HG02938 (cell line): ENCODE data around the gene ATP6V1C2.
A peak's percentile ranks its signal among the peaks of the same experiment; 100 is the strongest.
"Not testable (repeated sequence)": the region's sequence is repeated elsewhere in the genome, so short reads cannot be mapped to it uniquely, and the experiment has no call there.

Experiments used
- ATAC-seq: cut with Tn5 transposase; IDR thresholded peaks from one replicate; pipeline ENCODE4 v1.9.1; 2021; ENCODE audit warnings: mild to moderate bottlenecking, moderate library complexity; ENCODE audit not compliant: unreplicated experiment

The ATP6V1C2 gene

DNA sequence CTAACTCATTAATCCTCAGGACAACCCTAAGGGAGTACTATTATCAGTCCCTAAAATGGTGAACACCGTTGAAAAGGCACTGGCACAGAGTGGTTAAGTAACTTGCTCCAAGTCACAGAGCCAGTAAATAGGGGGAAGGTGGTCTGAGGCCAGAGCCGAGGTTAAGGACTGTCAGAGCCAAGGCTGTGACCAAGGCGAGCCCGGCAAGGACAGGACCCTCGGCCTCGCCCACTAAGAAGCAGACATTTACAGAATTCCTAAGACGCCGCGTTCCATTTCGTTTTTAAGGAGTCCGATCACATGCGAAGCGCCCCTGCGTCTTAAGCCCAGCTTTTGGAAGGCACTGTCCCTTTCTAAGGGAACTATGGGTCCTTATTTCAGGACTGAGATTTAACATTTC lies 90.1 kb downstream of the ATP6V1C2 start:
- no peak for ATAC-seq

DNA sequence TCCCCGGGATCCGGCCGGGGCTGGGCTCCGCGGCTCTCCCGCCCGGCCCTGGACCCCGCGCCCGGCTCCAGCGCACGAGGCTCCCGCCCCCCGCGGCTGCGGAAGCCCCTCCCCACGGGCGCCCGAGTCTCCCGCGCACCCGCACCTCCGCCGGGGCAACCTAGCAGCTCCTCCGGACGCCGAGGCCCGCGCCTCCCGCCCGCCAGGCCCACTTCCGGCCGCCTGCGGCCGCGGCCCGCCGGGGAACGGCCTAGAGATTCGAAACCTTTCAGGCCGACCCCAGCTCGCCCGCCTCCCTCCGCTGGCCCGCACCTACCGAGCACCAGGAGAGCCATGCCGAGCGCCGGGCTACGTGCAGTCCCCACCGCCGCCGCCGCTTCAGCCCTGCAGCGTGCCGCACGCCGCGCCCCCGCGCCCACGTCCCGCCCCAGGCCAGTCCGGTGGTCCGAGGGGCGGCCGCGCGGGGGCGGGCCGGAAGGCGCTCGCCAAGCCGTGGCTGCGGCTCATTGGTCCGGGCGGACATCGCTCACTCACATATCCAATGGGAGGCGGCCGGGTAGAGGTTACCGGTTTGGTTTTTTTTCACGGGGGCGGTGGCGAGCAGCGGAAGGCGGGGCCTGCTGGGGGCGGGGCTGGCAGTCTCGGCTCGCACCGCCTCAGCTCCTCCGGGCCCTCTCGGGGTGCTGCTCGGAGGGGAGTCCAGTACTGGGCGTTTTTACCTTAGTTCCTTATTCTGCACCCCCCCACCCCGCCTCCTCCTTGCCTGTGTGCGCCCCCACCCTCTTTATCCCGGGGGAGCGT lies 91.1 kb downstream of the ATP6V1C2 start, which contains the start of gene PDIA6:
TSS of gene PDIA6 (minus strand) at position 424 of the 801 bp plus-strand sequence. CDS start at position 335, 89 bp downstream.
- peak; percentile 82 for ATAC-seq

DNA sequence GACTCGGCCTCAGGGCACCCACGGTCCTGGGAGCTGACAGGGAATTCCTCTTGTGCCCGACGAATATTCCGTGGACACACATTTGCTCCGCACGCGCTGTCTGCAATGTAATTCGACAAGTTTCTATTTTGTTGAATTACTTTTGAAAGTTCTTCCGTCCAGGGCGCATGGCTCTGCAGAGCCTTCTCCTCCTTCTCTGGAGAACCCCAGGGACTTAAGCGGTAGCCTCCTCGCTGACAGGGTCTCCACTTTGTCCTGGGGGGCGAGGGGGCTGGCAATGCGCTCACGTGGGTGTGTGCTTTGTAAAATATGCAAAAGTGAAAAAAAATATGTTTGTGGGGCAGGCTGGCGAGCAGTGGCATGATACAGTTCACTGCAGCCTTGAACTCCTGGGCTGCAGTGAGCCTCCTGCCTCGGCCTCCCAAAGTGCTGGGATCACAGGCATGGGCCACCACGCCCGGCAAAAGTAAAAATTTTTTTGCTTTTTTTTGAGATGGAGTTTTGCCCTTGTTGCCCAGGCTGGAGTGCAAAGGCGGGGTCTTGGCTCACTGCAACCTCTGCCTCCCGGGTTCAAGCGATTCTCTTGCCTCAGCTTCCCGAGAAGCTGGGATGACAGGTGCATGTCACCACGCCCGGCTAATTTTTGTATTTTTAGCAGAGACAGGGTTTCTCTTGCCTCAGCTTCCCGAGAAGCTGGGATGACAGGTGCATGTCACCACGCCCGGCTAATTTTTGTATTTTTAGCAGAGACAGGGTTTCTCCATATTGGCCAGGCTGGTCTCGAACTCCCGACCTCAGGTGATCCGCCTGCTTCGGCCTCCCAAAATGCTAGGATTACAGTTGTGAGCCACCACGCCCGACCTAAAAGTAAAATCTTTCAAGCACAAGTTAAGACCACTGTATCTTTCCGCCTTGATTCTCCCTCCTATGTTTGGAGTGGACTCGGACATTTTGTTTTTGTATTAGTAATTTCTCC lies 92.0 kb downstream of the ATP6V1C2 start:
- ATAC-seq: not testable (repeated sequence)

DNA sequence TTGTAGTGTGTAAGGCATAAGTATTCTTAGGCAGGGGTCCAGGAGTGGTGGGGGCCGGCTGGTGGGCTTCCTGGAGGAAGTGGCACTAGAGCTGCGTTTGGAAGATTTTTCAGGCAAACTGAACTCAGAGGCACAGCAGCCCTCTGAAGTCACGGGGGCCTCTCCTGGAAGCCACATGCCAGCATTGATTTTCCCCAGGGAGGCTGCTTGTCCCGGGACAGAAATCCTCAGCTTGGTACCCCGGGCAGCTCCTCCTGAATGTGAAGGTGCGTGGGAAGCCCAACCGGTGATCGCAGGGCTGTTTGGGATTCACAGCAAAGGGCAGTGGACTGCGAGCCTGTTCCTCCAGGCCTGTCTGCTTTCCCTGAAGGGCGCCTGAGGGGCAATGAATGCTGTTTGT lies 92.7 kb downstream of the ATP6V1C2 start:
- no peak for ATAC-seq

DNA sequence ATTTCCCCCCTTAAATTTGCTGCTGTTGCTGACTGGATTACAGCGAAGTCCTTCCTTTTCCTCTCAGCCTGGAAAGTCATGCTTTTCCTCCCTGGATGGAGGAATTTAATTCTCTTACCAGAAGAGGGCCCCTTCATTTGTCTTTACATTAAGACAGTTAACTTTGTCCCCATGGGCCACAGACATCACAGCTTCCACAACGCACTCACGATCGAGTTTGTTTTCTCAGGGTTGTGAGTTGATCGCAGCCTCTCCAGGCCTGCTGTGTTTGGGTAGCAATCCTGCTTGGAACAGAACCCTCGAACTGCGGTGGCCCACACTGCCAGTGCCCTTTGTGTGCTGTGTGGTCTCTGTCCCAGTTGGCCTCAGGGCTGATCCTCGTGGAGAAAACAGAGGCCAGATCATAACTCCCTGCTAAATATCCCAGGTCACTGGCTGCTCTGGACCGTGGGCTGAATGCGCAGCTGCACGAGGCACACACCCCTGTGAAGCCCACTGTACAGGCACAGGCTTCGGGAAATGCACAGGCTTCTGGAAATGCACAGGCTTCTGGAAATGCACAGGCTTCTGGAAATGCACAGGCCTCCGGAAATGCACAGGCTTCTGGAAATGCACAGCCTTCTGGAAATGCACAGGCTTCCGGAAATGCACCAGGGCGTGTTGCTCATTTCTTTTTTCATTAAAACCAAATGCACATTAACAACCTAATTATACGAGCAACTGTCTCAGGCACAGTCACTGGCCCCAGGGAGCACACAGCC lies 93.3 kb downstream of the ATP6V1C2 start:
- no peak for ATAC-seq

DNA sequence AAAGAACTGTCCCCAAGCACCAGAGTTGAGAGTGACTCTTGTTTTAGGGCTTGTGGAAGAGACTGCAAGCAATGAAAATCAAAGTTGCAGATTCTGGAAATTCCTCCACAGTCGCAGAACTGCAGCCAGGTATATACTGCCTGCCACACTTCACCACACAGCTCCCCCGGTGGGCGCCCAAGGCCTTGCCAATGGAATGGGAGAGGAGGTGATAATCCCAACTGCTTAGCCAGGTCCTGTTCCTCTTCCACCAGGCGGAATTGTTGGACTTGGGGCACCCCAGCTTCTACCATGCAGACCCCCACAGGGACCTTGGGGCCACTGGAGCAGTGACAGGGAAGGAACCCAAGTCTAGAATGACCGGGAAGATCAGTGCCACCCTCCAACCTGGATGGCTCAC lies 96.0 kb downstream of the ATP6V1C2 start:
- ATAC-seq: no peak

DNA sequence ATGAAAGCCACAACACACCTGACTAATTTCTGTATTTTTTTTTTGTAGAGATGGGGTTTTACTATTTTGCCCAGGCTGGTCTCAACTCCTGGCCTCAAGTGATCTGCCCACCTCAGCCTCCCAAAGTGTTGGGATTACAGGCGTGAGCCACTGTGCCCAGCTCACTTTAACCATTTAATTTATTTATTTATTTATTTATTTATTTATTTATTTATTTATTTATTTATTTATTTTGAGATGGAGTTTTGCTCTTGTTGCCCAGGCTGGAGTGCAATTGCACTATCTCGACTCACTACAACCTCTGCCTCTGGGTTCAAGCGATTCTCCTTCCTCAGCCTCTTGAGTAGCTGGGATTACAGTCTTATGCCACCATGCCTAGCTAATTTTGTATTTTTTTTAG lies 96.9 kb downstream of the ATP6V1C2 start:
- ATAC-seq: not testable (repeated sequence)

DNA sequence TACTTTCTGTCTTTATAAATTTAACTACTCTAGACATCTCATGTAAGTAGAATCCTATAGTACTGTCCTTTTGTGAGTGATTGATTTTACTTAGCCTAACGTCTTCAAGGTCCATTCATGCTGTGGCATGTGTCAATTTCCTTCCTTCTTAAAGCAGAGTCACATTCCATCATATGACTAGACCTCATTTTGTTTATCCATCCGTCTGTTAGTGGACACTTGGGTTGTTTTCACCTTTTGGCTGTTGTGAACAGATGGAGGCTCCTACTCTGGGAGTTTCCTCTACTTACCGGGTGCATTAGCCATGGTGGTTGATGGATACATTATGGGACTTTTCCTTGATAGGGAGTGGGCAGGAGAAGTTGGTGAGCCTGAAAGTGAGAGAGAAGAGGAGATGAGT lies 97.6 kb downstream of the ATP6V1C2 start:
- ATAC-seq: no peak

DNA sequence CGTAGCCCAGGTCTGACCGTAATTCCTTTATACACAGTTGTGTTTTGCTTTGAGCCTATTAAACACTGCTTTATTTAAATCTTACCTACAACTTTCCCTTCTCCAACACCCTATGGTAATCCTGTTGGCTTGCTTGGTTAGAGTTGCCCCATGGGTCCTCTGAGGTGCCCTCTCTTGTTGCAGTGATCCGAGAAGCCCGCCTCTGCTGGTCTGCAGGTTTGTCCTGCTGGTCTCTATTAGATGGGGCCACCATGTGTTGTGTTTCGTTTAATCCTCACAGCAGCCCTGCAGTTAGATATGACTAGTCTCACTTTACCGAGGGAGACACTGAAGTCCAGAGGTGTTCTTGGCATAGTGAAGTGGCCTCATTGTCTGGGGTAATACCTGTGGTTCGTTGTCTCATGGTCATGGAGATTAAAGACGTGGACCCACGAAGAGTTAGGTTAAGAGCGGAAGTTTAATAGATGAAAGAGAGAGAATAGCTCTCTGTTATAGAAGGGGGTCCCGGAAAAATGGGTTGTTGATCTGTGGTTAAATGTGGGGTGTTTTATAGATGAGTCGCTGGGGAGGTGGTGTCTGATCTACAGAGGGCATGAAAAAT lies 98.4 kb downstream of the ATP6V1C2 start:
- no peak for ATAC-seq

DNA sequence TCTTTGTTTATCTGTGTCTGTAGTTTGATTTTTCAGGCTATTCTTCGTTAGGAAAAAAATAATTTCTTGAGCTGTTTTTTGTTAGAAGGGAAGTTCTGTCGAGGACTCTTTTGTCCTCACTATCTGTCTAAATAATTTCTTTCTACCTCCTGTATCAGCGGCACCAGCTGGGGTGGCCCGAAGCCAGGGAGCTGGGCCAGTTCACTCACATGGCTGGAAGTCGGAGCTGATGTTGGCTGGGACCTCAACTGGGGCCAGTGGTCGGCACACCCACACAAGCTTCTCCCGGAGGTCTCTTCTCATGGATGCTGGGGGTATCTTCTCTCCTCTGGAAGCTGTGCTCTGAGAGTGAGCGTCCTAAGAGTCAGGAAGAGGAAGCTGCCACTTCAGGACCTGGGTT lies 99.1 kb downstream of the ATP6V1C2 start:
- ATAC-seq: no peak

DNA sequence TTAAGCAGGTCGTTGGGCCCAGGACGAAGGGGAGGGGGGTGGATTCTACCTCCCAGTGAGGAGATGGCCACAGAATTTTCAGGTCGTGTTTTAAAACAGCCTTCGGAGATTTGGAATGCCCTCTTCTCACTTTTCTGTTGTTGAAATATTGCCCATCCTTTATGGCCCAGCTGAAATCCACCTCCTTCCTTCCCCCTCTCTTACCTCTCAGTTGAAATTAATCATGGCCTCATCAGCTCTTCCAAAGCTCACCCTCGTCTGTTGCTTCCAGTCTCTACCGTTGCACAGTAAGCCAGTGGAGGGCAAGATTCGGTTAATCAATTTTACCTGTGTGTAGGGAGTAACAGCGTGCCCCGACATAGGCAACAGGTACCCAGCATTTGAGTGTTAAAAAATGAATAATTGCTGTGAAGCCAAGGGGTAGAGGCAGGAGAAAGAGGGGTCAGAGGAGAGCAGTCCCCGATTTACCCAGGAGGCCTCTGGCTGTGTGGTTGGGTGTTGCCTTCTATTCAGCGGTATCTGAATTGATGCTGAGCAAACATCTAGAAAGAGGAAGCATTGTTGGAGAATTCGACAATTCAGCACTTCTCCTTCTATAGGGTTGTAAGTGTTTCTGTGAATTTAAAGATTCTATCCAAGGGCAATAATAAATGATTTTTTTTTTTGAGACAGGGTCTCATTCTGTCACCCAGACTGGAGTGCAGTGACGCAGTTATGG lies 99.7 kb downstream of the ATP6V1C2 start:
- no peak for ATAC-seq

DNA sequence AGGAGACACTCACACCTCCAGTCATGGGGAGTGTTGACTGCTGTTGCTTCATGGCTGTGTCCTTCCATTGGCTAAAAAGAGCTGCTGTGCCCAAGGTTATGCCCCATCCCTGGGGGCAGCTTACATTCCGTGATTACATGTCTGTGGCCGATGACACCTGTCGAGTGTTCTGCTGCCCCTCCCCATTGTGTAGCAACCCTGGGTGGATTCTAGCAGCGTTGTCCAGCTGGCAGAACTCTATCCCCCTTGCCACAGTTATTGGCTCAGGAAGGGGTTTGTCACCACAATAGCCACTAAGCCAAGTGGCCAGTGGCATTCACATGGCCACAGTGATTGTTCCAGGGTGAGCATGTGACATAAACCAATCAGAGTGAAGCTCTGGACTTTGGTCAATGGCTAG lies 102.8 kb downstream of the ATP6V1C2 start:
- ATAC-seq: no peak

DNA sequence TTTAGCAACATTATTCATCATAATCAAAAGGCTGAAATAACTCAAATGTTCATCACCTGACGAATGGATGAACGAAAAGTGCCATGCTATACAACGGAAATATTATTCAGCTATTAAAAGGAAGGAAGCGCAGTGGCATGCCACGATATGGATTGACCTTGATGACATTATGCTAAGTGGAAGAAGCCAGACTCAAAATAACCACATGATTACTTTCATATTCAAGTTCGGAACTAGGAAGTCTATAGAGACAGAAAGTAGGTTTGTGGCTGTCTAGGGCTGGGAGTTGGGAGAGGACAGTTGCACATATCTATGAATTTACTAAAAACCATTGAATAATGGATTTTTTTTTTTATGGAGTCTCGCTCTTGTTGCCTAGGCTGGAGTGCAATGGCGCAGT lies 104.6 kb downstream of the ATP6V1C2 start:
- ATAC-seq: no peak

DNA sequence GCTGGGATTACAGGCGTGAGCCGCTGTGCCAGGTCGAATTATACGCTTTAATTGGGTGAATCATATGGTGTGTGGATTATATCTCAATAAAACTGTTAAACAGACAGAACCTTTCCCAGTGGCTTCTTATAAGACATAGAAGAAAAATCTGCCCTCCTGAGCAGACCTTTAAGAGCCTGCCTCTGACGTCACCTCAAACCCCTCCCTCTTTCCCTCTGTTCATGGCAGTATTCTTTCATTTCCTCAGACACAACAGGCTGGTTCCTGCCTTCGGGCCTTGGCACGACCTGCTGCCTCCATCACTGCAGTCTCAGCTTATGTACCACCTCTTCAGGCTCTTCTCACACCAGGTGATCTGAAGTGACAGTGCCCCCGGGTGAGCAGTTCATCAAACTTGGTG lies 105.2 kb downstream of the ATP6V1C2 start:
- no peak for ATAC-seq

DNA sequence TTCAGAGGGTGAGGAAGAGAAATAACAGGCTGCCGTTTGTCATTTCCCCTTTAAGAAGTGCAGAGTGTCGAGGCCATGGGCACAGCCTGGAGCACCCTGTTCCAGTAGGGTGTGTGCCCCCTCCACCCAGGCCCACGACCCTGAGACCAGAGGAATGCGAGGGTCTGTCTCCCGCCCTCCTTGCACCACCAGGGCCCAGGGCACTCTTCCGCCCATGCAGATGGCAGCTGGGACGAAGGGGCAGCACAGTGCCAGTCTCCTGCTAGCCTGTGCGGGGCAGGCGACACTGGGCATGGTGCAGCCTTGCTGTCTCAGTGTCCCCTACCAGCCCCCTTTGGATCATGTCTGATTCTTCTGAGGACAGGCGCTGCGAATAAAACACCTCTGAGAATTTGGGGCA lies 106.9 kb downstream of the ATP6V1C2 start:
- no peak for ATAC-seq

DNA sequence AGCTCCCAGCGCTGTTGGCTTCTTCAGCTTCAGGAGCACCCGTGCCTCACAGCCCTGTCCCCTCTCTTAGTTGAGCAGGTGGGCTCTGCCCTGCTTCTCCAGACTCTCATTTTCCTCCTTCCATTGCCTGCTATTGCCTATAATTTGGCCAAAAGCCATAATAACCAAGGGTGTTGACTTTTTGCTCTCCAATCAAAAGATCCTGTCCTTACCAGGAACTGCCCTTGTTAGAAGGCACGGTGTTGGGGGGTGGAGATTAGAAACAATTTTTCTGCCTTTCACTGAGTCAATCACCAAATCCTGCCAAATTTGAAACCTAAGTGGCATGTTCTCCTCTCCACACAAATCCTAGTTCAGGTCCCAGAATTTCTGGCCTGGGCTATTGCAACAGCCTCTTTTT lies 107.9 kb downstream of the ATP6V1C2 start:
- ATAC-seq: no peak

DNA sequence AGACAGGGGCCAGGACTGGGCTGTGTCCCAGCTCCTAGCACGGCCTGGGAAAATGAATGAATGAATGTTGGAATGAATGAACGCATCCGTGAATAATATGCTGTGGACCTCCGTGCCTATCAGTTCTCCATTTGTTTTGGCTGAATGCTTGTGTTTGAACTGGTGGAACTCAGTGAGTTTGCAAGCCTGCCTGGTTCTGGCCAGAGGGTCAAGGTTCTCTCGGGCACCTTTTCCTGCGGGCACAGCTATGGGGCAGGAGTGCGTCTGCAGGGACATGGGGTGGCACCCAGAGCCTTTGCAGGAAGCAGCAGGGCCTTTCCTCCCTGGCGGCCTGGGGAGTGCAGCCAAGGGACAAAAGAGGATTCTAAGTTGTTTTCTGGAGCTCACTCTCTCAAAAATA lies 108.8 kb downstream of the ATP6V1C2 start:
- no peak for ATAC-seq

DNA sequence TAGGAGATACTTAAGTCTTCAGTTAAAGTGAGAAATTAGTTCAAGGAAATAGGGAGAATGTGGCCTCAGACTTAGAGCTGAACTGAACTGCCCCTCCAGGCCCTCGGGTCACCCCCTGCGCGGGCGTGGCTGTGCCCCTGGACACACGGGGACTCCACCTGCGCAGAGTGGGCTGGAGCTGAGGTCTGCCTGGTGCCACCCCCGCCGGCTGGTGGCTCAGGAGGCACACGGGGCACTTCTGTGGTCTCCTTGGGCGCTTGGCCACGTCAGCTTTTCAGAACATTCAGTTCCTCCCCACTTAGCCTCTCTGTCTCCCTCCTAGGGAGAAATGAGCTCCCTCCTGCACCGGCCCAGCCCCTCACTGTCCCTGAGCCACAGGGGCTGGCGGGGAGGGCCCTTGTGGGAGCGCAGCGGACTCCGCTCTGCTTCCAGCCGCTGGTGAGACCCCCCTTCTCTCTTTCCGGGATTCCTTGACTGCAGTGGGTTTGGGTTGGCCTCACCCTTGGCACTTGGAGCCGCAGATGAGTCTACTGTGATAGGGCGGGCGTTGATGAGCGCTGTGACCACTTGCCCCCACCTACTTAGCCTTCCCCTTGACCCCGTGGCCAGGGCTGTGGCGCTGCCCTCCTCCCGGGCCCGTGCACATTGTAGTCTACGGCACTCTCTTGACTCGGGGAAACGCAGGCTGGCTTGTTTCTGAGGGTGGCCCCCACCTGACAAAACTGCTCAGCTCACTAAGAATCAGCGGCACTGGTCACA lies 109.4 kb downstream of the ATP6V1C2 start:
- no peak for ATAC-seq

DNA sequence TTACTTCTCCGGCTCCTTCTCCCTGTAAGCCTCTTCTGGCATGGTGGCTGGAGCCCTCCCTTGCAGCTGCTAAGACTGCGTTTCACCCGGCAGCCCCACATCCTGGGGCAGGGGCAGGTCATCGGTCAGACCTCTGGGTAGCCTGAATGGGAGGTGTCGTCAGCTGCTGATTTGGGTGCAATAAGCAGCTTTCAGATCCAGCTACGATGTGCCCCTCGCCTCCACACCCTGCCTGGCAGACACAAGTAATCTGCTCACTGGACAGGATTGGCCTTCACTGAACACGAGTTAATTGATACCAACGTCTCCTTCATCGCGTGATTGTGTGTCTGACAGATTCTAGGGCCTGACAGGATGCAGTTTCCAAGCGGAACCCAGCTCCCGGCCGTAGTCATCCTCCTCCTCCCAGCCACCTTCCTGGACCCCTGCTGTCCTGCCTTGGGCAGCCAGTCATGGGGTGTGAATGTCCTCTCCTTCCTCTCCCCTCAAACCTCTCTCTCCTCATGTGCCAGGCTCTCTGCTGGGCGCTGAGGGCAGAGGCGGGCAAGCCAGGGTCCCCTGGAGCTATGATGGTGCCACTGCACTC lies 110.1 kb downstream of the ATP6V1C2 start:
- ATAC-seq: no peak
